HG03095 (cell line): ENCODE data around the gene ZNF407.

Experiments
- ATAC-seq: cut with Tn5 transposase; IDR thresholded peaks from one replicate; pipeline ENCODE4 v1.9.1; 2021; ENCODE audit warnings: moderate library complexity; ENCODE audit not compliant: unreplicated experiment

The ZNF407 gene

DNA sequence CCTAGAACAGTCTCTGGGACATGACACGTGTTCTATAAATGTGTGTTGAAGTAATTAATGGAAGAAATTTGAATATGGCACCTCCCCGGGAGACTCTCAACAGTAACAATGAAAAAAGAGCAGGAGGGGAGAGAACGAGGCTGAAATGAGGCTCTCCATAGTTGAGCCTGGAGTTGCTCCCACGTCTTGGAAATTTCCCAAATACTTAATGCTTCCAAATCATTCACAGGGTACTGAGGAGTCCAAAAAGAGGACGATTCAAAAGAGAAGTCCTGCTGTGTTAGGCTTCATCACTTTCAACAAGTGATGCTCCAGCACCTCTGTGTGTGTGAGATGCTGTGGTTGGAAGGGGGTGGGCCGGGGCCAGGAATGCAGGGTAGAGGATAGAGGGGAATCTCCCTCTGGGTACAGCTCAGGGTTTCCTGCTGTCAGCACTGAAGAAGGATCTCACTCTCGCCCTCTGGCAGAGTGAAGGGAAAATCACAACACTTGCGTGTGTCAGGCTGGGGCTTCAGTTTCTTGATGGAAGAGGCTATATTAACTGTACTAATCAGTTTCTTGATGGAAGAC is 18.1 kb upstream of the ZNF407 start:
- no peak for ATAC-seq

DNA sequence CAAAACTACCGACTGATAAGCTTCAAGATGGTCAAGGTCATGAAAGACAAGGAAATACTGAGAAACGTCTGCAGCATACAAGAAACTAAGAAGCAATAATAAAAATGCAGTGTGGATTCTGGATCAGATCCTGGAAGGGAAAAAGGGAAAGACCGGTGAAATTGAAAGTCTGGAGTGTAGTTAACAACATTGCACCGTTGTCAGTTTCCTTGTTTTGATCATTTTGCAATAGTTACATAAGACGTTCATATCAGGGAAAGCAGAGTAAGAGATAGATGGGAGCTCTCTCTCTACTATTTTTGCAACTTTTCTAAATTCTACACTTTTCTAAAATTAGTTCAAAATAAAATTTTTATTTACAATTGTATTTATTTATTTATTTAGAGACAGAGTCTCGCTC is 15.0 kb upstream of the ZNF407 start:
- ATAC-seq: no peak

DNA sequence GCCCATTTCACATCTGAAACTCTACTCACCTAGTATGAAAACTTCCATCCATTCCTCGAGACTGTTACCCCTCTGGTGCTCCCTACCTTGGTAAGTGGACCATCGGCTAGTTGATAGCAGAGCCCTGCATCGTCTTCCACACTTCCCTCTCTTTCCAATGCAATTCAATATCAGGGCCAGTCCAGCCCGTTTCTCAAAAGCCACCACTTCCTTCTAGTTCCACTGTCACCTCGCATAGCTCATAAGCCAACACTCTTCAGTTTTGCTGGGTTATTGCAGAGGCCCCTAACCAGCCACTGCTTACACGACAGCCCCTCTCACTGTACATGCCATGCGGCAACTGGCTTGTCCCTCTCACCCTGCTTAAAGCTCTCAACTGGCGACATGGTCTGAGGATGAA is 10.2 kb upstream of the ZNF407 start:
- no peak for ATAC-seq

DNA sequence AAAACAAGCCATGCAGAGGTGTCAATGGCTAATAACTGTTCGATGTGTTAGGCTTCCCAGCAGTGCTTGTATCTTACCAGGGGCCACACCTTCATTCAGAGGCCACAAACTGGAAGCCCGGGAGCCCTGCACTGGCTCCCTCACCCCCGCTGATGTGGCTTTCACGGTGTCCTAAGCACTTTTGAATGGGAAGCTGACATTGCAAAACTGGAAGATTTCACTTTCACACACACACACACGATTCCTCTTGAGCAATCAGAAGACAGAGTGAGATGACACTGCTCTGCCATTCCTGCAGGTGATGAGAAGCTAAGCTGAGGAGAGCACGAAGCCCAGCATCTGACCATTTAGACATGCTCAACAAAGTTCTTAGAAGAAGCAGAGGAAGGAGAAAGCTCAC is 8.6 kb upstream of the ZNF407 start:
- ATAC-seq: no peak

- ATAC-seq: no peak
Measured at GRCh38 chr18:74589811-74590210, 7.9 kb upstream of the ZNF407 start.

DNA sequence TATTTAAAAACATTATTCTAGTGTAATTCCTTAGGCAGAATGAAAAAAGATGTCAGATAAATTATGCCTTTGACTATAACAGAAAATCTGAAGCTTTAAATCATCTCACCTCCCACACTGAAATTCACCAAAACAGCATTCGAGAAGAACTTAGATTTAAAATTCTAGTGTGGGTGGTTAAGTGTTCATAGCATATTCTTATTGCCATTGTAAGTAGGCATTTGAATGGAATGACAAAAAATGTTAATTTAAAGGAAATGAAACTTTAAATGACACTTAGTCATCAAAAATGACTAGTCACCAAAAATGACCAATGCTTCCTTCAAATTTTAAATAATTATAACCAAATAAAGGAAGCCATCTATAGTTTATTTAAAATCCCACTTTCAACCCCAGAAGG is 7.0 kb upstream of the ZNF407 start:
- ATAC-seq: no peak

- ATAC-seq: no peak
Measured at GRCh38 chr18:74595431-74595830, 2.2 kb upstream of the ZNF407 start.

- ATAC-seq: peak; percentile 32
Measured at GRCh38 chr18:74597034-74597661, 522 bp upstream of the ZNF407 start.

GRCh38 chr18:74598350-74599001 is 806 bp downstream of the ZNF407 start:
- ATAC-seq: peak; percentile 49

DNA sequence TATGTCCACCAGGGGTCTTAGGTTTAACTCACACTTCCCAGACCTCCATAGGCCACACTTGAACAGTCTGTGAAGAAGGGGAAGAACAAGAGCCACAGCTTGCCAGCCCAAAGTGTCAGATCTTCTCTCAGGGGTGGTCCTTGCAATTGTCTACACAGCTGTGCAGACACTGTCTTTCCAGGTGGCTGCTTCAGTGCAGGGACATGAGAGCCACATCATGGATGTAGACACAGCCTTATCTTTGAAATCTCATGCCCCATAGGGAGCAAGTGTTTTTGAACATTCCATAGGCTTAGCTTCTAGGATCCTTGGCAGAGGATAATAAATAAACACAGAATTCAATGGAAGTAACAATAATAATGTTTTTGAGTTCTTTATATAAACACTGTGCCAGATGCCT is 6.7 kb downstream of the ZNF407 start:
- no peak for ATAC-seq

DNA sequence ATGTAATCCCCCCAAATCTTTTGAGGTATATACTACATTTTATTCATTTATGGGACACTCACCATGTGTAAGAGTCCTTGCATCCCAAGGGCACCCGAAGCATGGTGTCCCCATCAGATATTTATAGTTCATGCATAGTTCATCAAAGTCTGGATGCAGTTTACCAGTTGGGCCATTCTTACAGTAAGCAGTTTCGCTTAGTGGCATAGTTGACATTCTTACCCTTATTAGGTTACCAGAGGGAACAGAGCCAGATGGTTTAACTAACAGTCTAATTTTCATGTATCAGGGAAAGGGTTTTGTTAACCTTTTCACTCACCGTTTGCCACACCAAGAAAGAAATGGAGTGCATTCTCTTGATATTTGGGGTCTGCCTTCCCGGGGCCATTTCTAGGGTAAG is 7.1 kb downstream of the ZNF407 start:
- ATAC-seq: no peak

GRCh38 chr18:74608681-74609080 is 11.0 kb downstream of the ZNF407 start:
- no peak for ATAC-seq

DNA sequence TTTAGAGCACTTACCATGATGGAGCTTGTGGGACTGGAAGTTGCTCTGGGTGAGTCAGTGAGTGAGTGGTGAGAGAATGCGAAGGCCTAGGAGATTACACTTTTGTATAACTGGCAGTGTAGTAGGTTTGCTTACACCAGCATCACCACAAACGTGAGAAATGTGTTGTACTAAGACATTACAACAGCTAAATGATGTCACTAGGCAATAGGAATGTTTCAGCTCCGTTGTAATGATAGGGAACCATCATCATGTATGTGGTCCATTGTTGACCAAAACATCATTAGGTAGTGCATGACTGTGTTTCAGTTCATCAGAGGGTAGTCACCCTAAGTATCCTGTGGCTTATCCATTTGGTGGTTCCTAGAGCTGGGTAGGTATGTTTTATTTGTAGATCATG is 11.9 kb downstream of the ZNF407 start:
- no peak for ATAC-seq

- ATAC-seq: no peak
Measured at GRCh38 chr18:74610051-74610615, 12.5 kb downstream of the ZNF407 start.

- ATAC-seq: no peak
Measured at GRCh38 chr18:74610860-74611259, 13.2 kb downstream of the ZNF407 start.

GRCh38 chr18:74611765-74612164 is 14.1 kb downstream of the ZNF407 start:
- ATAC-seq: no peak

- no peak for ATAC-seq
Measured at GRCh38 chr18:74613381-74613780, 15.7 kb downstream of the ZNF407 start.

DNA sequence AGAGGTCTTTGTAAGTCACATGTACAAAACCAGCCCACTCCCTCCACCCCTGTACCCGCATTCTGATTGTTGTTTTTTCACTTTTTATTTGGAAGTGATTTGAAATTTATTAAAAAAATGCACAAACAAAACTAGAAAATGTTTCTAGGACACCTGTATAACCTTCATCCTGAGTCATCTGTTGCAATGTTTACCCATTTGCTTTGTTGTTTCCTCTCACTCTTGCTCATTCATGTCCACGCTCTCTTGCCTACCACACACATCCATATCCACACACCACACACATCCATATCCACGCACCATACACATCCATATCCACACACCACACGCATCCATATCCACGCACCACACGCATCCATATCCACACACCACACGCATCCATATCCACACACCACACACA is 18.8 kb downstream of the ZNF407 start:
- no peak for ATAC-seq

- ATAC-seq: no peak
Measured at GRCh38 chr18:74617486-74617885, 19.8 kb downstream of the ZNF407 start.

- no peak for ATAC-seq
Measured at GRCh38 chr18:74622072-74622471, 24.4 kb downstream of the ZNF407 start.

DNA sequence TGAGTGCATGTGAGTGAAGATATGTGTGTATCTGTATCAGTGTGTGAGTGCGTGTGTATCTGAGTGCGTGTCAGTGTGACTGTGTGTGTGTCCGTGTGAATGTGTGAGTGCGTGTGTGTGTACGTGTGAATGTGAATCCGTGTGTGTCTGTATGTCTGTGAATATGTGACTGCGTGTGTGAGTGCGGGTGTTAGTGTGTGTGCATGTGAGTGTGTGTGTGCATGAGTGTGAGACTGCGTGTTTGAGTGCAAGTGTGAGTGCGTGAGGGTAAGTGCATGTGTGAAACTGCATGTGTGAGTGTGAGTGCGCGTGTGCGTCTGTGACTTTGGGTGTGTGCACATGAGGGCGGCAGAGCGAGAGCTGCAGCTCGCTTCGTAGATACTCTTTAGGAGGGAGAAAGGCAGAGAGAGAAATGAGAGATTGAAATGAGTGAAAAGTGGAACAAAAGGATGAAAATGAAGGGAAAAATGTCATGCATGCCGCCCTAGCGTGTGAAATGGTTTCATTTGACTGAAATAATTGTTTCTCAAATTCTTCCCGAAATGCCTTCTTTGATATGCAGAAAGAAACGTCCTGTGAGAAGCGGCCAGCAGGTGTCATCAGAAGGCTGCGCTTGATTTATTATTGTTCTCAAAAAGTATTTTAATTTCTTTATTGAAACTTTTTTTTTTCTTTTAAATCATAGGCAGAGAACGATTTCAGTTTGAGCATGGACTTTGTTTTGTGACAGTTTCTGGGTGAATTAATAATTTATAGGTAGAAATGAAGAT is 25.6 kb downstream of the ZNF407 start:
- no peak for ATAC-seq

DNA sequence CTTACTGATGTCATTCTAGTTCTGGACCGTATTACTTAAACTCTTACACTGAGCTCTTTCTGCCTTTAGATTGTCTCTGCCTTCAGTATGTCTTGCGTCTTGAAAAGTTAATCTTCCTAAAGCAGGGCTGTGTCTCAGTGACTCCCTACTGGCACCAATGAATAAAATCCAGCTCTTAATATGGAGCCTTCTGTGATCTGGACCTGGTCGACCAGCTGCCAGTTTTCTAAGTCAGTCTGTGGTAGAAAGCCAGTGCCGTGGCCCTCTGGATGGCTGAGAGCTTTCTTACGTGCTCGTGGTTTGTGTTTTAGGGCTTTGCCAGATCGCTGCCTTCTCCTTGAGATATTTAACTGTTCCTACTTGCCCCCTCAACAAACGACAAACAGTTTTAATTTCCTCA is 26.8 kb downstream of the ZNF407 start:
- ATAC-seq: no peak
